Pancreas (tissue), 10 donors: ENCODE measurements around the gene ACSF3. TPM values are rescaled to one million over a fixed set of nuclear protein-coding genes. Genes with fewer than 3 reads are reported as not detected.

Source experiments
- ATAC-seq, 4 donors: fragments of 200-7000 bp; cut with Tn5 transposase; one replicate each; pipeline versions ENCODE4 v1.8.0 to v1.9.1; 2020; ENCODE audit warnings: mild to moderate bottlenecking in 4 of 4, moderate library complexity in 4 of 4
- DNase-seq, 6 donors: peaks; one replicate each; pipeline ENCODE4 v3.0.0-alpha.2; 2020
- FAIRE-seq: peaks from 2 replicates; lab custom pipeline; 2012; peaks lifted over from hg19 to GRCh38; lab: Jason Lieb, UNC
- H3K27ac ChIP-seq, 4 donors: fragments of 200-600 bp; sonication (generic); 1 replicate in 3 of 4; 2 replicates in 1 of 4; pipeline versions ENCODE4 v1.5.0 to v1.8.0; 2020
- H3K27me3 ChIP-seq, 4 donors: fragments of 200-600 bp; one replicate each; pipeline ENCODE4 v1.8.0; 2021
- H3K36me3 ChIP-seq, 3 donors: fragments of 200-600 bp; sonication (generic) in 1 of 3; one replicate each; pipeline versions ENCODE4 v1.5.0 to v1.8.0; 2020 to 2021
- H3K4me1 ChIP-seq, 3 donors: fragments of 200-600 bp; one replicate each; pipeline ENCODE4 v1.8.0; 2021
- H3K4me3 ChIP-seq, 4 donors: fragments of 200-600 bp; sonication (generic) in 2 of 4; one replicate each; pipeline versions ENCODE4 v1.5.0 to v1.8.0; 2020 to 2021
- H3K9me3 ChIP-seq, 4 donors: fragments of 200-600 bp; one replicate each; pipeline ENCODE4 v1.8.0; 2021
- WGBS, 2 donors: extraction: QIAGEN DNeasy Blood & Tissue Kit; methylation state at CpG; one replicate each; pipeline ENCODE4 v1.1.7; 2013; 5-methylcytosine and 5-hydroxymethylcytosine counted together
- intact Hi-C, 3 donors: fragments of 100-400 bp; cut with DNase I; formaldehyde crosslinking; loops; one replicate each; pipeline versions ENCODE4 v1.11.1 to v1.14.2; 2022
- polyA plus RNA-seq, 2 donors: library from polyadenylated mRNA; stranded (reverse); fragments of 200-250 nt; gene quantifications; one replicate each; pipeline ENCODE4 v1.2.3, GENCODE V29; 2013
- total RNA-seq, 6 donors: library from RNA; stranded (reverse); fragmentation: NEBNext Ultra II Directional in 4 of 6; extraction: Animal tissue kit (Norgen Biotek cat#: 25700) in 4 of 6; gene quantifications; one replicate each; pipeline versions ENCODE4 v1.2.1 to v1.2.4, GENCODE V29; 2021 to 2023
- TF ChIP-seq, protein P1 (sequence below), 4 donors: fragments of 200-600 bp; sonication (generic) in 3 of 4; IDR thresholded peaks; one replicate each; pipeline versions ENCODE4 v1.5.0 to v1.8.0; 2021; ENCODE audit warnings: antibody characterized with exemption in 4 of 4
- donor health status: healthy with polysubstance abuse.
- donor health status: DM: no; HTN: no; CAD: no; lungs with moderate emphysema.
- donor health status: DM: no; HTN: no; CAD: no.
- donor health status: control.
- donor health status: control.
- donor health status: Bipolar disorder and iron deficiency.
- donor health status: DM: yes; HTN: yes; CAD: no.
- donor health status: DM: no; HTN: no; CAD: no.
- donor health status: DM: no; HTN: no; CAD: no.
- donor health status: DM: yes; HTN: yes; CAD: no.

The ACSF3 gene
- total and polyA plus RNA-seq, 8 donors: 17.3 to 36.9 (median 20.8) TPM

- no peaks in the 10 kb centered on the region for H3K4me1 ChIP-seq
- no peak overlapping the region for H3K4me3 ChIP-seq
- DNase-seq (peak in 2 of 6 donors; percentile 45 to 51), FAIRE-seq (no peak), ATAC-seq (no peak)
- TF ChIP-seq, protein P1, sequence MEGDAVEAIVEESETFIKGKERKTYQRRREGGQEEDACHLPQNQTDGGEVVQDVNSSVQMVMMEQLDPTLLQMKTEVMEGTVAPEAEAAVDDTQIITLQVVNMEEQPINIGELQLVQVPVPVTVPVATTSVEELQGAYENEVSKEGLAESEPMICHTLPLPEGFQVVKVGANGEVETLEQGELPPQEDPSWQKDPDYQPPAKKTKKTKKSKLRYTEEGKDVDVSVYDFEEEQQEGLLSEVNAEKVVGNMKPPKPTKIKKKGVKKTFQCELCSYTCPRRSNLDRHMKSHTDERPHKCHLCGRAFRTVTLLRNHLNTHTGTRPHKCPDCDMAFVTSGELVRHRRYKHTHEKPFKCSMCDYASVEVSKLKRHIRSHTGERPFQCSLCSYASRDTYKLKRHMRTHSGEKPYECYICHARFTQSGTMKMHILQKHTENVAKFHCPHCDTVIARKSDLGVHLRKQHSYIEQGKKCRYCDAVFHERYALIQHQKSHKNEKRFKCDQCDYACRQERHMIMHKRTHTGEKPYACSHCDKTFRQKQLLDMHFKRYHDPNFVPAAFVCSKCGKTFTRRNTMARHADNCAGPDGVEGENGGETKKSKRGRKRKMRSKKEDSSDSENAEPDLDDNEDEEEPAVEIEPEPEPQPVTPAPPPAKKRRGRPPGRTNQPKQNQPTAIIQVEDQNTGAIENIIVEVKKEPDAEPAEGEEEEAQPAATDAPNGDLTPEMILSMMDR (IDR thresholded peaks at IDR 0.05): no peak
- no peaks in the 10 kb centered on the region for H3K27me3 ChIP-seq
- 96 to 97% methylated on average over 27 of the region's 27 CpGs for WGBS, 2 donors
- no peak overlapping the region for H3K27ac ChIP-seq
- intact Hi-C loops: no loop called here
- no peaks in the 10 kb centered on the region for H3K9me3 ChIP-seq
- peaks cover 0 to 28% (median 2%) of the 10 kb centered on the region in 3 donors for H3K36me3 ChIP-seq
Observed at GRCh38 chr16:89113661-89114060, 20.0 kb downstream of the ACSF3 start.

GRCh38 chr16:89114159-89114981 lies 20.7 kb downstream of the ACSF3 start:
- TF ChIP-seq, protein P1 (IDR thresholded peaks at IDR 0.05): no peak
- FAIRE-seq (no peak), DNase-seq (peak in 2 of 6 donors; percentile 43 to 51), ATAC-seq (no peak)
- Histone ChIP-seq H3K27ac (peak overlapping the region in 2 of 4 donors; percentile 3 to 27), H3K4me1 (no peaks in the 10 kb centered on the region), H3K36me3 (peaks cover 0 to 28% (median 2%) of the 10 kb centered on the region in 3 donors), H3K4me3 (no peak overlapping the region), H3K27me3 (no peaks in the 10 kb centered on the region), H3K9me3 (no peaks in the 10 kb centered on the region)
- 88 to 94% methylated on average over 33 of the region's 33 CpGs for WGBS, 2 donors
- intact Hi-C loops: no loop called here

DNA sequence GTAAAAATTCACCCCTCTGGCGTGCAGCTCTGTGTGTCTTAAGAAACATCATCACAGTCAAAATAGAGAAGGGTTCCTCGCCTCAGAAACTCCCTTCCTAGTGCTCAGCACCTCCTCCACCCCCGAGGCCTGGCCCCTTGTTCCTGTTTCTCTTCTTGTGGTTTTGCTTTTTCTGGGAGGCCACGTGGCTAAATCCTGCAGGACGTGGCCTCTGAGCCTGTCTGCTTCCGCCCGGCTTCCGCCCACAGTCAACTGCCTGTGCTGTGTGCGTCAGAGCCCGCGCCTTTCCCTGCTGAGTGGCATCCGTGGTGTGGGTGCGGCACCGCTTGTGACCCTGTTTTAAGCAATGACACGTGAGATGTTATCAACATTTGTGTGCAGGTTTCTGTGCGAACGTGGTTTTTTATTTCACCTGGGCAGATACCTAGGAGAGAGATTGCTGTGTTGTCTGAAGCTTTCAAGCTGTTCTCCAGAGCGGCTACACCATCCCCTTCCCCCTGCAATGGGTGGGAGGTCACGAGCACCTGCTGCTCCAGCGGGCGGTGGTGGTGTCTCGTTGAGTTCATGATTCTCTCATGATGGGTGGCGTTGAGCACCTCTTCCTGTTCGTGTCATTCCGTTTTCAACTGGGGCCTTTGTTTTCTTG lies 21.7 kb downstream of the ACSF3 start:
- ATAC-seq: peak in 3 of 4 donors; percentile 46 to 83 (median 81)
- intact Hi-C loops: no loop called here
- no peak overlapping the region for H3K4me3 ChIP-seq
- H3K27ac ChIP-seq: peak overlapping the region in 2 of 4 donors; percentile 3 to 55
- 87 to 88% methylated on average over 25 of the region's 25 CpGs for WGBS, 2 donors
- H3K36me3 ChIP-seq: peaks cover 0 to 31% (median 2%) of the 10 kb centered on the region in 3 donors
- H3K4me1 ChIP-seq: no peaks in the 10 kb centered on the region
- no peaks in the 10 kb centered on the region for H3K9me3 ChIP-seq
- TF ChIP-seq, protein P1 (IDR thresholded peaks at IDR 0.05): no peak
- FAIRE-seq: no peak
- H3K27me3 ChIP-seq: no peaks in the 10 kb centered on the region
- peak in 2 of 6 donors; percentile 59 to 75 for DNase-seq

- ATAC-seq: no peak
- intact Hi-C loops: no loop called here
- TF ChIP-seq, protein P1 (IDR thresholded peaks at IDR 0.05): no peak
- Histone ChIP-seq H3K9me3 (no peaks in the 10 kb centered on the region), H3K27me3 (no peaks in the 10 kb centered on the region), H3K27ac (no peak overlapping the region), H3K4me3 (no peak overlapping the region), H3K4me1 (no peaks in the 10 kb centered on the region), H3K36me3 (peaks cover 0 to 41% (median 2%) of the 10 kb centered on the region in 3 donors)
- peak in 2 of 6 donors; percentile 25 to 54 for DNase-seq
- FAIRE-seq: no peak
- 92 to 97% methylated on average over 29 of the region's 29 CpGs for WGBS, 2 donors
Observed at GRCh38 chr16:89116341-89117226, 22.9 kb downstream of the ACSF3 start.
